OCI-LY3 (cell line): ENCODE data around the gene CELF2.

ENCODE experiments used
- CTCF ChIP-seq: fragments of 200-600, 300-600 bp; sonication (generic); IDR thresholded peaks from 2 replicates; pipeline ENCODE4 v1.5.1; 2014; ENCODE audit warnings: antibody characterized with exemption, low read length, low read depth
- EZH2phosphoT487 ChIP-seq: fragments of 200-600 bp; shearing (Covaris generic); IDR thresholded peaks from 2 replicates; pipeline ENCODE4 v1.6.1; 2018; ENCODE audit warnings: antibody characterized with exemption, mixed run types, low read depth

GRCh38 chr10:11065567-11065966 is 47.9 kb downstream of the CELF2 start:
- TF ChIP-seq CTCF (no peak), EZH2phosphoT487 (no peak)
